ENCODE results near the gene HMGN1.

HMGN1 gene

GRCh38 chr21:39367783-39368182 is 18.9 kb upstream of the HMGN1 start:
- no peak for DNase-seq (ENCODE audit: low read depth in 2 of 2)

GRCh38 chr21:39366563-39366962 is 17.7 kb upstream of the HMGN1 start:
- DNase-seq (ENCODE audit: low read depth in 2 of 2) = no peak

- no peak for DNase-seq (ENCODE audit: low read depth in 2 of 2)
Measured at GRCh38 chr21:39364949-39365348, 16.1 kb upstream of the HMGN1 start.

- no peak for DNase-seq (ENCODE audit: low read depth in 2 of 2)
Measured at GRCh38 chr21:39363607-39364555, 15.0 kb upstream of the HMGN1 start.

- DNase-seq (ENCODE audit: low read depth in 2 of 2) = no peak
Measured at GRCh38 chr21:39362733-39363132, 13.8 kb upstream of the HMGN1 start.

GRCh38 chr21:39359382-39359781 is 10.5 kb upstream of the HMGN1 start:
- no peak for DNase-seq (ENCODE audit: low read depth in 2 of 2)

GRCh38 chr21:39353295-39353694 is 4.4 kb upstream of the HMGN1 start:
- DNase-seq (ENCODE audit: low read depth in 2 of 2) = no peak

- no peak for DNase-seq (ENCODE audit: low read depth in 2 of 2)
Measured at GRCh38 chr21:39350094-39351005, 1.5 kb upstream of the HMGN1 start.

GRCh38 chr21:39349211-39350093 is 564 bp upstream of the HMGN1 start:
- peak; percentile 89 to 93 for DNase-seq (ENCODE audit: low read depth in 2 of 2)

- no peak for DNase-seq (ENCODE audit: low read depth in 2 of 2)
Measured at GRCh38 chr21:39348040-39348354, 891 bp downstream of the HMGN1 start.

GRCh38 chr21:39347537-39347936 is 1.4 kb downstream of the HMGN1 start:
- no peak for DNase-seq (ENCODE audit: low read depth in 2 of 2)

GRCh38 chr21:39346671-39347331 is 2.1 kb downstream of the HMGN1 start:
- DNase-seq (ENCODE audit: low read depth in 2 of 2) = no peak

- DNase-seq (ENCODE audit: low read depth in 2 of 2) = no peak
Measured at GRCh38 chr21:39346206-39346605, 2.7 kb downstream of the HMGN1 start.

GRCh38 chr21:39345440-39345839 is 3.4 kb downstream of the HMGN1 start:
- no peak for DNase-seq (ENCODE audit: low read depth in 2 of 2)

- no peak for DNase-seq (ENCODE audit: low read depth in 2 of 2)
Measured at GRCh38 chr21:39344848-39345247, 4.0 kb downstream of the HMGN1 start.

GRCh38 chr21:39341249-39341923 is 7.5 kb downstream of the HMGN1 start:
- no peak for DNase-seq (ENCODE audit: low read depth in 2 of 2)

GRCh38 chr21:39340687-39341086 is 8.2 kb downstream of the HMGN1 start:
- DNase-seq (ENCODE audit: low read depth in 2 of 2) = no peak

GRCh38 chr21:39339231-39339630 is 9.7 kb downstream of the HMGN1 start:
- no peak for DNase-seq (ENCODE audit: low read depth in 2 of 2)

GRCh38 chr21:39336457-39337008 is 12.4 kb downstream of the HMGN1 start:
- DNase-seq (ENCODE audit: low read depth in 2 of 2) = no peak

- no peak for DNase-seq (ENCODE audit: low read depth in 2 of 2)
Measured at GRCh38 chr21:39334611-39335010, 14.3 kb downstream of the HMGN1 start.
